ENCODE data around the gene RIT2. TPM values are rescaled to one million over a fixed set of nuclear protein-coding genes. Genes with fewer than 3 reads are reported as not detected.

Gene RIT2
- total and polyA plus RNA-seq, 2 of the 4 experiments (the other 2 are of a cell fraction) = not detected

- no peak overlapping the region for H4K8ac ChIP-seq (ENCODE audit: low read depth in 2 of 2, low read length in 2 of 2)
- no peaks in the 10 kb centered on the region for H3K4me1 ChIP-seq (ENCODE audit: control insufficient read depth, insufficient read depth, low read length)
- no TSS peak for BruUV-seq (replicated peaks)
- no peak for TF ChIP-seq CHD1 (IDR thresholded peaks at IDR 0.05; ENCODE audit: low read depth, low read length)
- TF ChIP-seq POLR2A (IDR thresholded peaks at IDR 0.05; ENCODE audit: low read depth, low read length) = no peak
- no peak for TF ChIP-seq BHLHE40 (IDR thresholded peaks at IDR 0.05; ENCODE audit: low read depth, low read length)
- TF ChIP-seq RAD21 (IDR thresholded peaks at IDR 0.05; ENCODE audit: low read length) = no peak
- TF ChIP-seq MXI1 (IDR thresholded peaks at IDR 0.05; ENCODE audit: borderline replicate concordance, low read depth, low read length) = no peak
- TF ChIP-seq CEBPB (IDR thresholded peaks at IDR 0.05; ENCODE audit: low read depth, low read length) = no peak
- TF ChIP-seq ELK1 (IDR thresholded peaks at IDR 0.05; ENCODE audit: borderline replicate concordance, low read depth, low read length) = no peak
- no peak for TF ChIP-seq CTCF (conservative IDR thresholded peaks at IDR 0.05; ENCODE audit: low read depth, low read length)
- no peak for TF ChIP-seq RFX5 (IDR thresholded peaks at IDR 0.05; ENCODE audit: low read depth, low read length)
- TF ChIP-seq USF2 (IDR thresholded peaks at IDR 0.05; ENCODE audit: low read depth, low read length) = no peak
- TF ChIP-seq FOS (IDR thresholded peaks at IDR 0.05; ENCODE audit: low read depth, low read length) = no peak
- TF ChIP-seq SMC3 (IDR thresholded peaks at IDR 0.05; ENCODE audit: low read depth, low read length) = no peak
- no peak for TF ChIP-seq MAZ (IDR thresholded peaks at IDR 0.05; ENCODE audit: borderline replicate concordance, low read depth, low read length)
- TF ChIP-seq MAFK (IDR thresholded peaks at IDR 0.05; ENCODE audit: low read depth, low read length) = no peak
- no peak for TF ChIP-seq NFE2L2 (IDR thresholded peaks at IDR 0.05; ENCODE audit: low read depth, low read length)
- TF ChIP-seq RCOR1 (IDR thresholded peaks at IDR 0.05; ENCODE audit: insufficient replicate concordance, low read length) = no peak
- H2AFZ ChIP-seq (replicated peaks; ENCODE audit: low read length, poor library complexity) = no peak overlapping the region
- no peak overlapping the region for H3K27ac ChIP-seq (ENCODE audit: insufficient read depth, low read length)
- CTCF ChIA-PET = no interaction called here
- H4K91ac ChIP-seq (ENCODE audit: insufficient read depth, low read depth, low read length) = no peak overlapping the region
- H3K4ac ChIP-seq (ENCODE audit: low read depth, low read length) = no peak overlapping the region
- H2BK20ac ChIP-seq (ENCODE audit: low read depth, low read length) = no peak overlapping the region
- in situ Hi-C loops (cut with MboI; ENCODE audit: low sequenced_read_pairs) = no loop called here
- WGBS, 2 experiments (ENCODE audit: extremely low coverage in 2 of 2, insufficient read length in 1 of 2) = no CpG with 5 or more reads among the region's 1 CpG
- DNase-seq = no peak
- no peaks in the 10 kb centered on the region for H3K27me3 ChIP-seq (ENCODE audit: control insufficient read depth, insufficient read depth, low read length)
- no peak overlapping the region for H3K18ac ChIP-seq (ENCODE audit: low read depth, low read length)
- no peak overlapping the region for H2BK5ac ChIP-seq (ENCODE audit: low read depth, low read length, poor library complexity, severe bottlenecking)
- peaks cover 4% of the 10 kb centered on the region for H3K9me3 ChIP-seq (ENCODE audit: control insufficient read depth, insufficient read depth, low read length)
- intact Hi-C loops (cut with micrococcal nuclease) = no loop called here
- no peak overlapping the region for H2AK5ac ChIP-seq (ENCODE audit: low read depth, low read length)
- H2BK120ac ChIP-seq (ENCODE audit: low read depth, low read length) = no peak overlapping the region
- no peaks in the 10 kb centered on the region for H4K20me1 ChIP-seq (ENCODE audit: insufficient read depth, low read length)
- no peak overlapping the region for H2BK15ac ChIP-seq (ENCODE audit: low read depth, low read length)
- POLR2A ChIA-PET (ENCODE audit: unreplicated experiment) = no interaction called here
- no peaks in the 10 kb centered on the region for H3K36me3 ChIP-seq (ENCODE audit: control insufficient read depth, insufficient read depth, low read length)
- H3K56ac ChIP-seq (ENCODE audit: extremely low read depth, insufficient read depth, low read length) = no peak overlapping the region
- H3K9ac ChIP-seq (ENCODE audit: low read depth, low read length) = no peak overlapping the region
- H4K5ac ChIP-seq (ENCODE audit: low read depth, low read length) = no peak overlapping the region
- H3K14ac ChIP-seq (replicated peaks; ENCODE audit: low read depth, low read length) = no peak overlapping the region
- no peak overlapping the region for H3K4me2 ChIP-seq (ENCODE audit: low read depth, low read length)
- no peak overlapping the region for H3K4me3 ChIP-seq (ENCODE audit: insufficient read depth, low read depth, low read length)
- no peaks in the 10 kb centered on the region for H3K9me1 ChIP-seq (ENCODE audit: insufficient read depth, low read length)
- no peak overlapping the region for H3K23ac ChIP-seq (ENCODE audit: low read depth, low read length)
- no peak overlapping the region for H2AK9ac ChIP-seq (replicated peaks; ENCODE audit: low read depth, low read length, poor library complexity)
- dilution Hi-C loops (cut with HindIII; ENCODE audit: low sequenced_read_pairs, unreplicated experiment) = no loop called here
- no peaks in the 10 kb centered on the region for H3K79me1 ChIP-seq (ENCODE audit: low read depth in 1 of 2, low read length in 2 of 2)
- ATAC-seq (ENCODE audit: low read depth) = no peak
Measured at GRCh38 chr18:42921226-42921737, 194.2 kb downstream of the RIT2 start.
